Stomach (tissue), 9 donors: ENCODE data around the gene RGS17. TPM values are rescaled to one million over a fixed set of nuclear protein-coding genes. Genes with fewer than 3 reads are reported as not detected.

Source experiments
- DNase-seq, 2 donors: peaks; one replicate each; pipeline versions ENCODE4 v3.0.0 to v3.0.0-alpha.2; 2013 to 2019
- H3K27ac ChIP-seq, 5 donors: fragments of 200-600 bp in 4 of 5; sonication (generic) in 4 of 5; one replicate each; pipeline ENCODE4 v1.5.1; 2013 to 2019; ENCODE audit warnings: mild to moderate bottlenecking in 1 of 5, moderate library complexity in 1 of 5
- H3K27me3 ChIP-seq, 3 donors: fragments of 200-600 bp; sonication (generic); one replicate each; pipeline ENCODE4 v1.5.1; 2017 to 2019; ENCODE audit warnings: mixed run types in 1 of 3
- H3K36me3 ChIP-seq, 4 donors: fragments of 200-600 bp; sonication (generic); 1 replicate in 3 of 4; 2 replicates in 1 of 4; pipeline ENCODE4 v1.5.1; 2016 to 2019
- H3K4me1 ChIP-seq, 4 donors: fragments of 200-600 bp; sonication (generic); one replicate each; pipeline ENCODE4 v1.5.1; 2016 to 2019
- H3K4me3 ChIP-seq, 4 donors: fragments of 200-600 bp; sonication (generic) in 3 of 4; one replicate each; pipeline ENCODE4 v1.5.1; 2016 to 2019; ENCODE audit warnings: mild to moderate bottlenecking in 1 of 4
- H3K9me3 ChIP-seq, 4 donors: fragments of 200-600 bp; sonication (generic); one replicate each; pipeline ENCODE4 v1.5.1; 2016 to 2019
- CTCF ChIP-seq, 7 experiments: fragments of 450-650 bp in 4 of 7; fragments of 200-600 bp in 3 of 7; sonication (generic) in 3 of 7; IDR thresholded peaks; one replicate each; pipeline ENCODE4 v1.5.1; 2016 to 2019; ENCODE audit warnings: antibody characterized with exemption in 7 of 7, control low read depth in 2 of 7, mild to moderate bottlenecking in 1 of 7
- EP300 ChIP-seq: sonication (generic); formaldehyde crosslinking; IDR thresholded peaks from one replicate; pipeline ENCODE4 v1.6.1; 2017; ENCODE audit warnings: antibody characterized with exemption
- POLR2A ChIP-seq, 4 donors: fragments of 450-650 bp; IDR thresholded peaks; one replicate each; pipeline ENCODE4 v1.6.1; 2016; ENCODE audit warnings: antibody characterized with exemption in 4 of 4, control low read depth in 2 of 4, mild to moderate bottlenecking in 1 of 4, moderate library complexity in 1 of 4
- POLR2AphosphoS5 ChIP-seq, 3 donors: sonication (generic); formaldehyde crosslinking; IDR thresholded peaks; one replicate each; pipeline ENCODE4 v1.6.1; 2016; ENCODE audit warnings: antibody characterized with exemption in 3 of 3
- WGBS, 5 donors: extraction: QIAGEN DNeasy Blood & Tissue Kit in 3 of 5; methylation state at CpG; one replicate each; pipeline versions ENCODE4 v1.1.5 to v1.1.7; 2013 to 2018; 5-methylcytosine and 5-hydroxymethylcytosine counted together
- intact Hi-C: fragments of 100-400 bp; cut with DNase I; formaldehyde crosslinking; loops from one replicate; pipeline ENCODE4 v1.15.1; 2023; ENCODE audit warnings: low total_unique reads
- polyA plus RNA-seq, 3 donors: library from polyadenylated mRNA; stranded (reverse); fragments of 200-250 nt; gene quantifications; one replicate each; pipeline ENCODE4 v1.2.3, GENCODE V29; 2013
- total RNA-seq, 5 donors: library from RNA; depleted of rRNA; stranded (reverse); fragments of >200 nt; gene quantifications; one replicate each; pipeline versions ENCODE4 v1.1.0 to v1.2.3, GENCODE V29; 2014 to 2016
- donor health status: healthy with polysubstance abuse.
- donor health status: Bipolar disorder and iron deficiency.
- donor health status: healthy.

RGS17 gene
- total and polyA plus RNA-seq, 8 donors = 0.33 to 2.8 (median 1.7) TPM; not detected in 1

DNA sequence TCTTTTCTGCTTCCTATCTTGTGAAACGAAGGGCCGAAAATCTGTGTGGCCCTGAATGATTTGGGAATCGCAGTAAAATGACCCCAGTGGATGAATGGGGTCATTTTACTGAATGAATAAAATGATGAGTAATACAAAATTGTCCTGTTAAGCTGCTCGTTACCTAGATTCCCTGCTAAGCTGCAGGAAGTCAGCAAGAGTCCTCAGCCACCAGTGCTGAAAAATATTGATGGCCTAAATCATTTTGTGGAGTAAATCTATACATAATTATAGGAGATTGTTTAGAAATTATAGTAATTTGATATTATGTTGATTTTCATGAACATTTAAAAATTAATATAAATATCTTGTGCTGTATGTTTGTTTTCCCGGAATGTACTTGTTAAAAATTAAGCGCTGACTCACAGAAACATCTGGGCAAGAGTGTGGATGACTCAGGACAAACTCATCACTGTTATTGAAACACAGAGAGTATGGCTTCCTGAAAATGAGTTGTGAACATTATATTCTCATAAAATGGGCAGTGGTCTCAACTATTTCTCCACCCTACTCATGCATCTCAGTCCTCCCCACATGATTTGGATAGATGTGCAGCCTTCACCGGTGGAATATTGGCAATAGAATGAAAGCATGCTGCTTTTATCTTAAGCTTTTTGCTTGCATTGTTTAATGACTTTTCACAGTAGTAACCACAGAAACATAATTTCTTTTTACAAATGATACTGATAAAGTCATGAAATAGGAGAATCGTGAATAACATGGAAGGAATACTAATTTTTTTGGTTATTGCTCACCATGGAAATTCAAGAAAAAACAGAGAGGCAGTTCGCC lies 36.2 kb upstream of the RGS17 start:
- TF ChIP-seq CTCF (IDR thresholded peaks at IDR 0.05) (no peak), EP300 (no peak), POLR2AphosphoS5 (IDR thresholded peaks at IDR 0.05) (no peak), POLR2A (IDR thresholded peaks at IDR 0.05) (no peak)
- Histone ChIP-seq H3K9me3 (no peaks in the 10 kb centered on the region), H3K27me3 (no peaks in the 10 kb centered on the region), H3K4me3 (no peak overlapping the region), H3K27ac (no peak overlapping the region), H3K4me1 (no peaks in the 10 kb centered on the region), H3K36me3 (no peaks in the 10 kb centered on the region)
- WGBS, 5 donors = 44 to 58% (median 52%) methylated on average over 9 of the region's 9 CpGs
- intact Hi-C loops = no loop called here
- DNase-seq = no peak

GRCh38 chr6:153162646-153163045 lies 31.6 kb upstream of the RGS17 start:
- Histone ChIP-seq H3K9me3 (no peaks in the 10 kb centered on the region), H3K27me3 (no peaks in the 10 kb centered on the region), H3K27ac (no peak overlapping the region), H3K4me3 (no peak overlapping the region), H3K4me1 (no peaks in the 10 kb centered on the region), H3K36me3 (no peaks in the 10 kb centered on the region)
- TF ChIP-seq CTCF (IDR thresholded peaks at IDR 0.05) = no peak
- no peak for TF ChIP-seq EP300
- no peak for TF ChIP-seq POLR2A (IDR thresholded peaks at IDR 0.05)
- intact Hi-C loops = no loop called here
- 60 to 74% (median 67%) methylated on average over 2 of the region's 2 CpGs for WGBS, 5 donors
- no peak for DNase-seq

GRCh38 chr6:153162172-153162571 lies 31.1 kb upstream of the RGS17 start:
- DNase-seq = no peak
- H3K27me3 ChIP-seq = no peaks in the 10 kb centered on the region
- intact Hi-C loops = no loop called here
- H3K27ac ChIP-seq = no peak overlapping the region
- no peak for TF ChIP-seq POLR2A (IDR thresholded peaks at IDR 0.05)
- TF ChIP-seq POLR2AphosphoS5 (IDR thresholded peaks at IDR 0.05) = no peak
- no peak for TF ChIP-seq CTCF (IDR thresholded peaks at IDR 0.05)
- no peak for TF ChIP-seq EP300
- no peaks in the 10 kb centered on the region for H3K4me1 ChIP-seq
- 63 to 75% (median 70%) methylated on average over 4 of the region's 4 CpGs for WGBS, 5 donors
- no peak overlapping the region for H3K4me3 ChIP-seq
- H3K9me3 ChIP-seq = no peaks in the 10 kb centered on the region
- no peaks in the 10 kb centered on the region for H3K36me3 ChIP-seq

DNA sequence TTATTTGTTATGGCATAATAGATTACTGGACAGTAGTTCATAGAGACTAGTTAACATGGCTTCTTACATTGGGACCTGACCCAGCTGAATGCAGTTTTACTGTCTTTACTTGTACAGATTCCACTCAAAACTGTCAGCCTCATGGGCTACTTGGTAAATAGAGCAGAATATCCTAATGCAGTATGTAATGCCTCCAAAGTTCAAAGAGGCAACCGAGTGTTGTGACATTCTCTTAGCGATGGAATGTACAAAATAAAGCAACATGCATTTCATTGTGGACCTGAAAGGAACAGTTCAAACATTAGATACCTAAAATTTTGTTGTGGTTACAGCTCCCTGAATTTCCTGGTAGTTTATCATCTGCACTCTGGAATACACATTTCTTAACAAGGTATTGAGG lies 29.1 kb upstream of the RGS17 start:
- H3K4me1 ChIP-seq = no peaks in the 10 kb centered on the region
- no peaks in the 10 kb centered on the region for H3K36me3 ChIP-seq
- no peaks in the 10 kb centered on the region for H3K9me3 ChIP-seq
- no peak overlapping the region for H3K4me3 ChIP-seq
- DNase-seq = no peak
- H3K27ac ChIP-seq = no peak overlapping the region
- TF ChIP-seq POLR2A (IDR thresholded peaks at IDR 0.05) = no peak
- no peak for TF ChIP-seq POLR2AphosphoS5 (IDR thresholded peaks at IDR 0.05)
- TF ChIP-seq EP300 = no peak
- TF ChIP-seq CTCF (IDR thresholded peaks at IDR 0.05) = no peak
- WGBS, 5 donors = 84 to 94% (median 87%) methylated on average over 2 of the region's 2 CpGs
- intact Hi-C loops = no loop called here
- no peaks in the 10 kb centered on the region for H3K27me3 ChIP-seq
